Measurements from ENCODE around the gene ERC2.

The ERC2 gene

GRCh38 chr3:56424336-56424735 is 43.9 kb downstream of the ERC2 start:
- DNase-seq: no peak

GRCh38 chr3:56423661-56424099 is 44.6 kb downstream of the ERC2 start:
- DNase-seq: no peak

GRCh38 chr3:56422316-56422715 is 46.0 kb downstream of the ERC2 start:
- DNase-seq: no peak

GRCh38 chr3:56421205-56421604 is 47.1 kb downstream of the ERC2 start:
- no peak for DNase-seq

- DNase-seq: no peak
Observed at GRCh38 chr3:56415652-56416051, 52.6 kb downstream of the ERC2 start.

- DNase-seq: no peak
Observed at GRCh38 chr3:56413911-56414310, 54.4 kb downstream of the ERC2 start.

GRCh38 chr3:56411166-56411565 is 57.1 kb downstream of the ERC2 start:
- DNase-seq: peak in 1 of 2 donors; percentile 9

- no peak for DNase-seq
Observed at GRCh38 chr3:56410576-56410975, 57.7 kb downstream of the ERC2 start.

GRCh38 chr3:56409790-56410189 is 58.5 kb downstream of the ERC2 start:
- no peak for DNase-seq

GRCh38 chr3:56408761-56409196 is 59.5 kb downstream of the ERC2 start:
- no peak for DNase-seq

- no peak for DNase-seq
Observed at GRCh38 chr3:56406826-56407515, 61.3 kb downstream of the ERC2 start.

- no peak for DNase-seq
Observed at GRCh38 chr3:56404884-56405283, 63.4 kb downstream of the ERC2 start.

- DNase-seq: no peak
Observed at GRCh38 chr3:56398659-56399058, 69.6 kb downstream of the ERC2 start.

GRCh38 chr3:56397798-56398197 is 70.5 kb downstream of the ERC2 start:
- no peak for DNase-seq

GRCh38 chr3:56389183-56389830 is 79.0 kb downstream of the ERC2 start:
- DNase-seq: no peak

GRCh38 chr3:56383092-56383491 is 85.2 kb downstream of the ERC2 start:
- DNase-seq: no peak

- DNase-seq: no peak
Observed at GRCh38 chr3:56379723-56380287, 88.5 kb downstream of the ERC2 start.

- DNase-seq: no peak
Observed at GRCh38 chr3:56375654-56376053, 92.6 kb downstream of the ERC2 start.

GRCh38 chr3:56373386-56373785 is 94.9 kb downstream of the ERC2 start:
- DNase-seq: no peak

GRCh38 chr3:56370991-56371775 is 97.1 kb downstream of the ERC2 start:
- peak; percentile 21 to 90 for DNase-seq

- DNase-seq: no peak
Observed at GRCh38 chr3:56369914-56370313, 98.4 kb downstream of the ERC2 start.

- no peak for DNase-seq
Observed at GRCh38 chr3:56368846-56369245, 99.4 kb downstream of the ERC2 start.

GRCh38 chr3:56366641-56367162 is 101.6 kb downstream of the ERC2 start:
- no peak for DNase-seq

Data from hippocampal formation (tissue), 2 donors.